Activated CD4-positive, alpha-beta T cell treated with anti-CD3 and anti-CD28 coated beads for 24 hours (primary cell): Measurements from ENCODE around the gene ARMH1.

Experiments
- DNase-seq, 2 donors: peaks; one replicate each; pipeline ENCODE4 v3.0.0-alpha.2; 2020; ENCODE audit warnings: low read depth in 2 of 2

Gene ARMH1

DNA sequence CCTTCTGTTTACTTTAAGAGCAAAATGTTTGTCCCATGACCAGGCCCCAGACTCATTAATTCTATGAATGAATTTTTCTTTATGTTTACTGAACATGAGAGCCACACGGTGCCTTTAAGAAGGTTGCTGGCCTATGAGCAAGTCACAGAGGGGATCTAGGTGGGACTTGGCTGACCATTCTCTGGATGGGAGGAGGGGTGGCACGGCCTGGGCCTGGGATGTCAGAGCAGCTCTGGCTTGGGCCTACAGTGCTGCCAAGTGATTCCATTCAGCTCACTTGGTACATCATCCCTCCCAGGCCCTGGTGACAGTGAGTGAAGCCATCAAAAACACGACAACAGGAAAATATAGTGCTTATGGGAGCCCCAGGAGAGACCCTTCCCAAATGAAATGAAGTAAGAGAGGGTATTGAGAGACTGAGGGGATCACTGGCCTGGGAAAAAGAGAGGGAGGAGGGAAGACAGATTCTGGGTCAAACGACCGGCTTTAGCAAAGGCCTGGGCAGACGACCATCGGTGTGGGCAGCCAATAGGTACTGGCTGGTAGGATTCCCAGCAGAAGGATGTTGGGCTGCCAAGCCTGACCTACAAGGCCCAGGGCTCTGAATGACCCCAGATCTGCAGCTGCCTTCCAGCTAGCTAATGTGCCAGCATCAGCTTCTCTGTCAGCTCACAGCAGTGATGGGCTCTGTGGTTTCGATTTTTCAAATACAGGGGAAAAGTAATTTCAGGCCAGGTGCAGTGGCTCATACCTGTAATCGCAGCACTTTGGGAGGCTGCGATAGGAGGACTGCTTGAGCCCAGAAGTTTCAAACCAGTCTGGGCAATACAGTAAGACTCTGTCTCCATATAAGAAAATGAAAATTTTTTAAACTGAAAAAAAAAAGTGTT is 3.5 kb upstream of the ARMH1 start:
- DNase-seq = no peak

DNA sequence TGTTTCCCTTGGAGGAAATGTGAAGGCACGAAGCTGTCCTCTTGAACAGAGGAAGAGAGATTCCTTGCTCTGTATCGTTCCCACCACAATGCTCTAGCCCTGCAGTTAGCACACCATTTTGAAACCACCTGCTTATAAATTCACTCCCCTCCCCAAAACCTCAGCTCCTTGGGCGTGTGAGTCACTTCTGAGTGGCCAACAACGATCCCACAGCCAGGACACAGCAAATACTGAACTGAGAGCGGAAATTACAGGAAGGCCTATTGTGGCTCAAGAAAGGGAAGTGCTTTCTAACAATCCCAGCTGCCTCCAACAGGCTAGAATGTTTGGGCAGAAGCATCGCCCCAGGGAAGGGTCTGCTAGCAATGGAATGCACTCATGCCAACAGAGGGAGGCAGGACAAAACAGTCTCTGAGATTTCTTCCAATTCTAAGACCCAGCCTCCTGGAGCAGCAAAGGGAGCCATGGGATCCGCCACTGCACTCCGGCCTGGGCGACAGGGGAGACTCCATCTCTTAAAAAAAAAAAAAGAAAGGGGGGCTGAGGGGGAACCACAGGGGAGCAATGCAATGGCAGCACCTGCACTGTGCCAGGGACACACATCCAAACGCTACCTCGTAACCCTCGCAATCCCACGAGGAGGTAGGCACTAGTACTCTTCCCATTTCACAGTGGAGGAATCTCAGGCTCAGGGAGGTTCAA is 2.1 kb upstream of the ARMH1 start:
- DNase-seq = no peak

DNA sequence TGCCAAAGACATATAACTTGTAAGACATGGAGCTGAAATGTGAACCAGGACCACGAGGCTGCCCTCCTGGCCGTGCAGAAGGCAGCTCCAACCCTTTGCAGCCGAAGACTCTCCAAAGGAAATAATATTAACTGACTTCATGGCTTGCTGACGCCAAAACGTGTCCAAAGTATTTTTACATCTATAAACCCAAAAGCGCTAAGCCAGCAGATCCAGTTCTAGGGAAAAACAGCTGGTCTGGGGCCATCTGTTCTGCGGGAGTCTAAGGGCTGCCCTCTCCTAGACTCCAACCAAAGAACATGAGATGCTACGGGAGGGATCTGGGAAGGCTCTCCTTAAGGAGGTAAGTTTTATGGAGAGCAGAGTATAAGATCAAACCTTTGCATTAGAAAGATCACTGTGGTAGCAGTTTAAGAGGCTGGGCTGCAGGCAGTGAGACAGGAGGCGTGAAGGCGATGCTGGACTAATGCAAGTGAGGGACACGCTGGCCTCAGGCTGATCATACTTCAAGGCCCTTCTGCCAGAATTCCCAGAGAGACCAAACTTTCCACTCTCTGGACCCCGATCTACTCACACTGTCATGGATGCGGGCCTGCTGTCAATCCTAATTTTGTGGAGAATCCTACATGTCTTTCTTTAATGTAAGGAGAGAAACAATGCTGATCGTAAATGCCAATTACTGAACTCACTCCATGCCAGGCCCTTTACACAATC is 1.4 kb upstream of the ARMH1 start:
- no peak for DNase-seq

DNA sequence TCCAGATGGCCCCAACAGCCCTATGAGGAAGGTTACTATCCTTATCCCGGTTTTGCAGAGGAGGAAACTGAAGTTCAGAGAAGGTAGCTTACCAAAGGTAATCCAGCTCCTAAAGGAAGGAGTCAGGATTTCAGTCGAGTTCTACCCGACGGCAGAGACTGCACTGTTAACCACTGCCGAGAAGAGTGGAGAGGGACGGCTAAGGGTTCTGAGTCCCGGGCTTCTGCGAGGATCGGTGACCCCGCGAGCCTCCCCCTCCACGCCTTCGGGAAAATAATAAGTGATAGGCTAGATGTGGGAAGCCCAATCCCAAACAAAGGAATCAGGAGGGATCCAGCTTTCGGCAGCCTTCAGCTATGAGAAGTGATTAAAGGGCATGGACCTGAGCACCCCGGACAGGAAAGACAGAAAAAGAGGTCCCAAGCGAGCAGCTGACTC is 820 bp upstream of the ARMH1 start:
- DNase-seq = no peak

DNA sequence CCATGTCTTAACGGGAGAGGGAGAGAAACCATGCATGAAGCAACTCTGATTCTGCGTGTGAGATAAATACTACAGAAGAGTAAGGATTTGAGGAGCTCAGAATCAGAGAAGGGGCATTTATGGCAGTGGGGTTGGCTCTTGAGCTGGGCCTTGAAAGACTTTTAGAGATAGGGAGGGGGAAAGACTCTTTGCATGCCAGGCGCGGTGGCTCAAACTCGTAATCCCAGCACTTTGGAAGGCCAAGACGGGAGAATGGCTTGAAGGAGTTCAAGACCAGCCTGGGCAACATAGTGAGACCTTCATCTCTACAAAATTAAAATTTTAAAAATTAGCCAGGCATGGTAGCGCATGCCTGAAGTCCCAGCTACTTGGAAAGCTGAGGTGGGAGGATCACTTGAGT is 672 bp downstream of the ARMH1 start:
- no peak for DNase-seq

DNA sequence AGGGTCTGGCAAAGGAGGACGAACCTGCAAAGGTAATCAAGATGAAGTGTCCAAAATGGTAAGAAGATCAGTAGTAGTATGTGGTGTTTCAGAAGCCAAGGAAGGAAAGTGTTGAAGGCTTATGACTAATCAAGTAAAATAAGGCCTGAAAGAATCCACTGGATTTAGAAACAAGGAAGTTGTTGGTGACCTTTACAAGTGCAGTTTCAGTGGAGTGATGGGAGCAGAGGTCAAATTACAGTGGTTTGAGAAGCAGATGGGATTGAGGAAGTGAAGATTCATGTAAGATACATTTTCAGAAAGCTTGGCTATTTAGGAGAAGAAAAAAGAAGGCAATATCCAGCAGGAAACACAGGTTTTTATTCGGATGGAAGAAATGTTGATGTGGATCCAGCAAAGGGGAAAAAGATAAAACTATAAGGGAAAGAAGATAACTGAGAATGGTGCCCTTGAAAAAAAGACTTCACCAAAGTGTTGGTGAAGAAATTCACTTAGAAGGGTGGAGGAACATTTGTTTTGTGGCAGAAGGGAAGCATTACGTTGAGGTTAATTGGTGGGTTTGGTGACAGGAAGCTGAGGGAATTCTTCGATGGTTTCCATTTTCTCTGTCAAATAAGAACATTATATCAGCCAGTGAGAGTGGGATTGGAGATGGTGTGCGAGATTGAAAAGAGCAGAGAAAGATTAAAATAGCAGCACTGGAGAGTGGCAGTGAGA is 2.1 kb downstream of the ARMH1 start:
- DNase-seq = no peak

DNA sequence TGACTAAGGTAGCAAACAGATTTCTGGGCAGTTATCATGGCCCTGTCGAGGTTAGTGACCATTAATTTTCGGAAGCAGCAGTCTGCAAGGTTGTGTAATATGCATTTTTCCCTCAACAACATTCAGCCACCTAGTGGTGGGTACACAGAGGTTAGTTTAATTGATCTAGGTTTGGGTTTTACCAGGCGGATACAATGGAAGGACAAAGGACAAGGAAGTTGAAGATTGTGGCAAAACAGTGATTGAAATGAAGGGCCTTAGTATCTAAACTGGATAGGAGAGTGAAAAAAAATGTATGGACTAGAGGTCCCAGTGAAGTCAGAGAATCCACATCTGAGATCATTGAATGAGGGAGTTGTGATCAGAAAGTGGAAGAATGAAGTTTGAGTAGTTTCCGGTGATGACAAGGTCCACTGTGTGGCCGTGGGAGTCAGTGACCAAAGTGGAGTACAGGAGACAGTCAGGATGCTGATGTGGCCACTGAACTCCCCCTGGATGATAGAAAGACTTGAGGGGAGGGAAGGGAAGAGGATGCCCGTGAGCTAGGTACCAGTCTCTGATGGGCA is 2.8 kb downstream of the ARMH1 start:
- no peak for DNase-seq

DNA sequence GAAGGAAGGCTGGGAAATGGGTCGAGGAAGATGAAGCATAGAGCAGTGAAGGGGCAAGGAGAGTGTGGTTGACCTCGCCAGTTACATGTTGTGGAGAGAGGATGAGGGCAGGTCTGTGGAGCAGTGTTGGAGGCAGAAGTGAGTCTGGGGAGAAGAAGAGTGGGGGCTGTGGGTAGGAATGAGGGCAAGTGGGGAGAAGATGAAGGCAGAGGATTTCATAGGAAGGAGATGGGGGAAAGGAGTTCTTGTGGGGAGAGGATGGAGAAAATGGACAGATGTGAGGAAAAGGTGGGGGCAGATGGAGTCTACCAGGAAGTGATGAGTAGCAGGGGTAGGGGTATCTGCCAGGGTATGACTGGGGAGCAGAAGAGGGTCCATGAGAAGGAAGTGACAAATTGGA is 3.6 kb downstream of the ARMH1 start:
- DNase-seq = no peak

DNA sequence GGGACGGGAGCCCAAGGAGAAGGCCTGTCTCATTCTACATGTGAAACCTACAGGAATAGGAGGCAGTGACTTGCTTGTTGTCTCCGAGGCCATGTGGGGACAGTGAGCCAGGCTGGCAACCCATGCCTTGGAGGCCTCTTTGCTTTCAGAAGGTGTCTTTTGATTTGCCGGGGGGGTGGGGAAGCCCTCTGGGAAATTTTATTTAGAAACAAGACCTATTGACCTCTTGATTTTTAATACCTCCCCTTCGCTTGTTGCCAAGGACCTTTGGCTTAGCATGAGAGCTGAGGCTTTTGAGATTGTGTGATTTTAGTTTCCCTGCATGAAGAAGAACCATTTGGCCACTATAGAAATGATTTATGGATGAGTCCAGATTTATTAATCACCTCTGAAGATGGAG is 4.1 kb downstream of the ARMH1 start:
- DNase-seq = no peak

DNA sequence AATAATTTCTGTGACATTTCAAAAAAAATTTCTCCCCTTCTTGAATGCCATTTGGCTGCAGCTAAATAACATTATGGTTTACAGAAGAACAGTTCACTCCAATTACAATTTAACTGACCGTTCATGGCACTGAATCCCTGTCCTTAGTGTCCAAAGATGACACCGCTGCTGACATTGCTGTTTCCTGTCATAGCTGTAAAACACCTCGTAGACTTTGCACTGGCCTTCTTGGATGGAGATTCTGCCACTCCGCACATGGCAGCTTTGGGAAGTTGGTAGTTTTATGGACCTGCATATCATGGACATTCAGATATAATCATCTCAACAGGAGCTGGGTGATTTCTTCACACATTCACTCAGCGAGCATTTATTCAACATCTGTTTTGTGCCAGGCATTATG is 5.0 kb downstream of the ARMH1 start:
- no peak for DNase-seq

DNA sequence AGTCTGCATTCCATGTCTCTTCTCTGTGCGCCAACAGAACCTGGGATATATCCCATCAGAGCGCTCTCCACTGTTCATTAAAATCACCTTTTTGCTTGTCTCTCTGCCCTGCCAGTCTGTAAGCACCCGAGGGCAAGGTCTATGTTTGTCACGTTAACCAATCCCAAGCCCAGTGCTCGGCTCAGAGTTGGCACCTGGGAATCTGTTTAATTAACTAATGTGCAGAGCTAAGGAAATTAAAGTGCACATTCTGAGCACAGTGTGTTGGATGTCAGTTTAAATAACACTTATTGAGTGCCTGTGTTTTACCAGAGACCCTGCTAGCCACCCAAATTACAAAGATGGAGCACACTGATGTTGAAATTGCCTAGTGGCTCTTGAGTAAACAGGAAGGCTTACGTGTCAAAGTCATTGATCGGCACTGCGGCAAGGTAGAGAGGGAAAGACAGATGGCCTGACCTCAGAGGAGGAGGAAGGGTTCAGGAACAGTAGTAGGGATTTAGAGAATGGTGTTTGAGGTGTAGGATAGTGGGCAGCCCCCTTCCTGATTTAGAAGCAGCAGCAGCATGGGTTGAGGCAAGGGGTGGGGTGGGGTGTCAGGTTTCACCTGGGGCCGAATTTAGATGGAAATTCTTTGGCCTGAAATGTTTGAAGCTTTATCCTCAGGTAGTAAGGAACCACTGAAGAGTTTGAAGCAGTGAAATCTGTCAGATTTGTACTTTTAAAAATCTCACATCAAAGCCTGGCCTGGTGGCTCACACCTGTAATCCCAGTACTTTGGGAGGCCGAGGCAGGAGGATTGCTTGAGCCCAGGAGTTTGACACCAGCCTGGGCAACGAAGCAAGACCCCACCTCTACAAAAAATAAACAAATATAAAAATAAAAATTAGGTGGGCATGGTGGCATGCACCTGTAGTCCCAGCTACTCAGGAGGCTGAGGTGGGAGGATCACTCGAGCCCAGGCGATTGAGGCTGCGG is 7.7 kb downstream of the ARMH1 start:
- DNase-seq = no peak

DNA sequence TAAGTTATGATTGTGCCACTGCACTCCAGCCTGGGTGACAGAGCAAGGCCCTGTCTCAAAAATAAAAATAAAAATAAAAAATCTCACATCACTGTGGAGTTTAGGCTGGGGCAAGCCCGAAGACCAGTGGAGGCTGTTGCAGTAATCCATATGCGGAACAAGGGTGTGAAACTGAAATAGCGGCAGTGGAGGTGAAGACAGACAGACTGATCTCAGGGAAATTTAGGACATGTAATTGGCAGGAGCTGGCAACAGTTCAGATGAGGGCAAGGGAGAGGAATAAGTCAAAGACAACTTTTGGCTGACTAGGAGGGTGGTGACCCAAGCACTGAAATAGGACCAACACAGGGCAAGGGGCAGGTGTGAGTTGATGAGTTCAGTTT is 8.4 kb downstream of the ARMH1 start:
- no peak for DNase-seq

DNA sequence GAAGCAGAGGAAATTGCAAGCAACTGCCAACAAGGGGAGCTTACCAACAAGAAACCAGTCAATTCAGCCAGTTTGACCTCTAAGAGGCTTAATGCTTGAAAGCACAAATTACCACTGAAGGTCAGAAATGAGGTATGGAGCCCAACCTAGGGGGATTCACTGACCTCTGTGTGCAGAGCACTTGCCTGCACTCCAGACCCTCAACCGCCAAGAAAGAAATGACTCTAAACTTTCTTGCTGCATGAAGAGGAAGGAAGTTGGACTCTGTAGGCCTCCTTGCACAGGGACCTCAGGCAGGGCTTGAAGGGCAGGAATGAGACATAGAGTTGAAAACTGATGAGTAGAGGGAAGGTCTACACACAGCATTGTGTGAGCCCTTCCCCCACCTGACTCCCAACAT is 10.0 kb downstream of the ARMH1 start:
- DNase-seq = no peak

DNA sequence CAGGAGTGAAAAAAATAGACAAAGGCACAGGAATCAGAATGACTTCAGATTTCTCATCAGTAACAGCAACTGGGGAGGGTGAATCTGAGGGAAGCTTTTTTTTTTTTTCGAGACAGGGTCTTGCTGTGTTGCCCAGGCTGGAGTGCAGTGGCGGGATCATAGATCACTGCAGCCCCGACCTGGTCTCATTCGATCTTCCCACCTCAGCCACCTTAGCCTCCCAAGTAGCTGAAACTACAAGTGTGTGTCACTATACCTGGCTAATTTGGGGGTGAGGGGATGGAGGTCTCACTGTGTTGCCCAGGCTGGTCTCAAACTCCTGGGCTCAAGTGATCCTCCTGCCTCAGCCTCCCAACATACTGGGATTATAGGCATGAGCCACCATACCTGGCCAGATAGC is 10.7 kb downstream of the ARMH1 start:
- no peak for DNase-seq

DNA sequence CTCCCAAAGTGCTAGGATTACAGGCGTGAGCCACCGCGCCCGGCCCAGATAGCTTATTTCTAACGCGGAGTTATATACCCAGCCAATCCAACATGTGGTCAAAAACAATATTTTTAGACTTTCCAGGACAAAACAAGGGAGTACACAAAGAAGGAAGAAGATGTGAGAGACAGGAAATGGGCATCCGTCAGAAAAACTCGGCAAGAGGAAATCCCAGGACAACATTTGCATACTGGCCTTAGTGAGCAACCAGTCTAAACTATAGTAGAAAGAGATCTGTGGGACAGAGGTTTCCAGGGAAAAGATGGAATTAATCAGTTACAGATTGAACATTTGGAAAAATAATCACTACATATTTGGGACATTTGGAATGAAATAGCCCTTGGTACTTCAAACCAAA is 11.4 kb downstream of the ARMH1 start:
- DNase-seq = no peak

DNA sequence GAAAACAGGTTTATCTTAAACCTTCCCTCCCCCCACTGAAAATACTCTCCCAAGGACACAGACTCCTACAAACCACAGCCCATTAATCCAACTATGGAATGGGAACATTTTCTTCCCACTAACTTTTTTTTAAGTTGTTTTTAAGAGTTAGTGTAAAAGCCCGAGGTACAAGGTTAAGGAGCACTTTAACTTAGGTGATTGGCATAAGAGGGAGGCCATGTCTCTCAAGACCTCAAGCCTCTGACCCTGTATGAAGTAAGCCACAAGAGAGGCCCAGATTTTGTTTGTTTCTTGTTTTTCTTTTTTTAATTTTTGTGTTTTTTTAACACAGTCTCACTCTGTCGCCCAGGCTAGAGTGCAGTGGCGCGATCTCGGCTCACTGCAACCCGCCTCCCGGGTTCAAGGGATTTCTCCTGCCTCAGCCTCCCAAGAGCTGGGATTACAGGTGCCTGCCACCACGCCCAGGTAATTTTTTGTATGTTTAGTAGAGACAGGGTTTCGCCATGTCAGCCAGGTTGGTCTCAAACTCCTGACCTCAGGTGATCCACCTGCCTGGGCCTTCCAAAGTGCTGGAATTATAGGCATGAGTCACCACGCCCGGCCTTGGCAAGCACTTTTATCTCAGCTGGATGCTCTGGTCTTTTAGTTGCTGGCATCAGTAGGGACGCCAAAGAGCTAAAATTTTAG is 14.4 kb downstream of the ARMH1 start:
- no peak for DNase-seq

DNA sequence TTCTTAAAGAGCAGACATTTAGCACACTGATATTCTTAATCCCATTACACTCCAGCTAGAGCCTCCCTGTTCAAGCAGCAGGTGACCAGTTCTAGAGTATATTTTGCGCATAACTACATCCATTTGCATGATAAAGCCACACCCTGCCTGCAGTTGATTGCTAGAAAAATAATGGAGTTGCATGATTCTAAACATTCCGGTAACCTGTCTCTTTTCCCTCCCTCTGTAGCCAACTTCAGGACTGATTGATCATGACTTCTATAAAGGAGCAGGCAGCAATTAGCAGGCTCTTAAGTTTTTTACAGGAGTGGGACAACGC is 14.9 kb downstream of the ARMH1 start:
- DNase-seq = no peak

DNA sequence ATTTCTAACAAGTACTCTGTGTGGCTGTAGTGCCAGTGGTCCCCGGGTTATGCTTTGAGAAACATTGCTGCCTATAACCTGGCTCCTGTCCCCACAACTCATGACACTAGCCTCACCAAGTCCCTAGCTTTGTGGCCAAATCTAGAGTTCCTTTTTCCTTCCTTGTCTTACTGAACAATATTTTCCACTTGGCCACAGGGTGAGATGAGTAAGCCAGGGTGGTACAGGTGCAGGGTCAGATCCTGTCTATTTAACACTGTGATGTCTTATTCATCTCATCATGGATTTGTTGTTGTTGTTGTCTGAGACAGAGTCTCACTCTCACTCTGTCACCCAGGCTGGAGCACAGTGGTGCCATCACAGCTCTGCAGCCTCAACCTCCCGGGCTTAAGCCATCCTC is 18.6 kb downstream of the ARMH1 start:
- no peak for DNase-seq

DNA sequence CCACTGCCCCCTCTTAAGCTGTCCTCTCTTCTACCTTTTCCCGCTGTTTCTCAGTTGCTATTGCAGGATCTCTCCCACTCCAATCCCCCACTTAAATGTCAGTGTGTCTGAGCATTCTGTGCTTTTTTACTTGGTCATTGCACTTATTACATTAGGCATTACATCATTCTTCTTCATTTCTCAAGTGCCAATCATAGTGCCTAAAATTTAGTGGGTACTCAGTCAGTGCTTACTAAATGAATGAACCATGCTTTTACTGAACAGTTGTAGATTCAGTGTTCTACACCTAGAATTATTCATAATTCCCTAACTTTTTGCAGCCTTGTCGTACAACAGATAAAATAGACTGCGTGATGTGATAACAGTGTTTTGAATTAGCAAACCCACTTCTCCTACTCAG is 19.4 kb downstream of the ARMH1 start:
- no peak for DNase-seq

DNA sequence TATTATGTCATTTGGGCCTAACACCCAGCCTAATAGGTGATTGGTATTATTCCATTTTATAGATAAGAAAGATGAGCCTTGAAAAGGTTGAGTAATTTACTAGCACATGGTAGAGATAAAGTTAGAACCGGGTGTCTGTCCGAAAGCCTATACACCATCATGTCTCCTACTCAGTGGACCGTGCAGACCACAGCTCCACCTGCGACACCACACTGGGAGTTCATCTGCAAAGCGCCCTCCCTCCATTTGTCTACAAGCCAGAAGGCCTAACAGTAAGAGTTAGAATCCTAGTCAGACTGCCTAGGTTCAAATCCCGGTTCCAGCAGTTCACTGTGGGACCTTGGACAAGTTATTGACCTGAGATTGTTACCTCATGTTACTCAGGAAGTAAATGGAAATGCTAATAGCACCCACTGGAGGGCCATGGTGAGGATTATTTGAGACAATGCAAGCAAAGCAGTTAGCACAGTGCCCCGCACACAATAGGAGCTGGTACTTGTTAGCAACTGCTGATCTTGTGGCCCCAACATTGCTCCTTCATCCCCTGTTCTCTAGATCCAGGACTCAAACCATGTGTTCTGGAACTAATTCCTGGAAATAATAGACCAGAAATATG is 20.5 kb downstream of the ARMH1 start:
- DNase-seq = no peak
